Fibroblast of skin of abdomen (primary cell): ENCODE results near the gene GPC6.
A peak's percentile ranks its signal among the peaks of the same experiment; 100 is the strongest.

Experiments
- DNase-seq: peaks from one replicate; pipeline ENCODE4 v3.0.0-alpha.2; 2013

The GPC6 gene

GRCh38 chr13:93862259-93862658 is 635.7 kb downstream of the GPC6 start:
- peak; percentile 50 for DNase-seq

- no peak for DNase-seq
Measured at GRCh38 chr13:93865235-93865634, 638.6 kb downstream of the GPC6 start.

- DNase-seq, result peak; percentile 89
Measured at GRCh38 chr13:93867481-93867880, 640.9 kb downstream of the GPC6 start.

GRCh38 chr13:93872376-93872775 is 645.8 kb downstream of the GPC6 start:
- DNase-seq, result no peak

GRCh38 chr13:93872786-93873347 is 646.3 kb downstream of the GPC6 start:
- no peak for DNase-seq

- DNase-seq, result peak; percentile 78
Measured at GRCh38 chr13:93875547-93875946, 648.9 kb downstream of the GPC6 start.

GRCh38 chr13:93876236-93876635 is 649.6 kb downstream of the GPC6 start:
- DNase-seq, result no peak

GRCh38 chr13:93878675-93879074 is 652.1 kb downstream of the GPC6 start:
- DNase-seq, result no peak

- DNase-seq, result peak; percentile 49
Measured at GRCh38 chr13:93881411-93881810, 654.8 kb downstream of the GPC6 start.

- DNase-seq, result peak; percentile 55
Measured at GRCh38 chr13:93882086-93882651, 655.6 kb downstream of the GPC6 start.

- no peak for DNase-seq
Measured at GRCh38 chr13:93889430-93889951, 662.9 kb downstream of the GPC6 start.

- peak; percentile 63 for DNase-seq
Measured at GRCh38 chr13:93899981-93900380, 673.4 kb downstream of the GPC6 start.

GRCh38 chr13:93900731-93901130 is 674.1 kb downstream of the GPC6 start:
- DNase-seq, result no peak

- DNase-seq, result no peak
Measured at GRCh38 chr13:93903909-93904308, 677.3 kb downstream of the GPC6 start.

GRCh38 chr13:93915269-93915809 is 688.7 kb downstream of the GPC6 start:
- DNase-seq, result peak; percentile 76

- DNase-seq, result no peak
Measured at GRCh38 chr13:93922063-93922855, 695.7 kb downstream of the GPC6 start.

- no peak for DNase-seq
Measured at GRCh38 chr13:93925990-93926389, 699.4 kb downstream of the GPC6 start.

- DNase-seq, result peak; percentile 67
Measured at GRCh38 chr13:93926425-93926824, 699.8 kb downstream of the GPC6 start.

GRCh38 chr13:93927431-93927830 is 700.8 kb downstream of the GPC6 start:
- DNase-seq, result peak; percentile 33

- no peak for DNase-seq
Measured at GRCh38 chr13:93932901-93933300, 706.3 kb downstream of the GPC6 start.

GRCh38 chr13:93936901-93937300 is 710.3 kb downstream of the GPC6 start:
- no peak for DNase-seq

GRCh38 chr13:93941444-93941843 is 714.8 kb downstream of the GPC6 start:
- DNase-seq, result no peak

- no peak for DNase-seq
Measured at GRCh38 chr13:93942016-93942415, 715.4 kb downstream of the GPC6 start.
